GM12878 (cell line): ENCODE data around the gene SMIM1. TPM values are rescaled to one million over a fixed set of nuclear protein-coding genes. Genes with fewer than 3 reads are reported as not detected.
"Not testable (repeated sequence)": the region's sequence is repeated elsewhere in the genome, so short reads cannot be mapped to it uniquely, and the experiment has no call there.

Source experiments
- ATAC-seq: fragments of 200-7000 bp; cut with Tn5 transposase; 3 replicates; pipeline ENCODE4 v1.9.1; 2020; ENCODE audit warnings: mild to moderate bottlenecking, moderate library complexity
- BruUV-seq: library from RNA; stranded (reverse); fragments of 400-500 nt; replicated peaks from 2 replicates; lab custom pipeline; 2021; lab: Mats Ljungman, UMichigan
- CTCF ChIA-PET: fragments of 300-600 bp; sonication (Branson Sonifier 250); formaldehyde crosslinking; extraction: SDS; loops from one replicate; lab custom pipeline; 2021; ENCODE audit warnings: inconsistent platforms; lab: Yijun Ruan, JAX
- POLR2A ChIA-PET: fragments of 350-600 bp; formaldehyde crosslinking; extraction: SDS; loops from one replicate; lab custom pipeline; 2021; ENCODE audit warnings: inconsistent platforms; lab: Charles Lee
- RAD21 ChIA-PET: fragments of 300-600 bp; sonication (Branson Sonifier 250); formaldehyde crosslinking; loops from one replicate; lab custom pipeline; 2023; ENCODE audit warnings: antibody characterized with exemption; ENCODE audit not compliant: unreplicated experiment; lab: Charles Lee
- SMC1A ChIA-PET: fragments of 300-600 bp; sonication (Branson Sonifier 250); formaldehyde crosslinking; loops from one replicate; lab custom pipeline; 2023; ENCODE audit not compliant: unreplicated experiment, uncharacterized antibody; lab: Charles Lee
- DNase-seq: peaks from one replicate; pipeline ENCODE4 v3.0.0-alpha.2; 2011; ENCODE audit warnings: low read depth, low spot score
- FAIRE-seq: peaks from 3 replicates; lab custom pipeline; 2011; peaks lifted over from hg19 to GRCh38; lab: Jason Lieb, UNC
- H2AFZ ChIP-seq: 2 replicates; pipeline ENCODE4 v1.6.0; 2011; ENCODE audit warnings: low read depth, low read length, control low read depth; ENCODE audit not compliant: control insufficient read depth
- H3K27ac ChIP-seq: 2 replicates; pipeline ENCODE4 v1.5.1; 2011; ENCODE audit warnings: control low read depth; ENCODE audit not compliant: control insufficient read depth, insufficient read depth
- H3K27me3 ChIP-seq, 2 experiments: replicated peaks in 1 of 2; 2 replicates each; pipeline versions ENCODE4 v1.6.0 to v1.6.1; 2011; ENCODE audit warnings: low read length in 1 of 2; ENCODE audit not compliant: control insufficient read depth in 2 of 2, insufficient read depth in 2 of 2
- H3K36me3 ChIP-seq, 2 experiments: 2 replicates each; pipeline ENCODE4 v1.5.1; 2011; ENCODE audit warnings: low read length in 1 of 2; ENCODE audit not compliant: control insufficient read depth in 2 of 2, insufficient read depth in 2 of 2
- H3K4me1 ChIP-seq: 2 replicates; pipeline ENCODE4 v1.6.1; 2011; ENCODE audit warnings: mild to moderate bottlenecking, low read length, moderate library complexity, mixed read lengths; ENCODE audit not compliant: control insufficient read depth, insufficient read depth
- H3K4me2 ChIP-seq: 2 replicates; pipeline ENCODE4 v1.6.0; 2011; ENCODE audit warnings: control low read depth; ENCODE audit not compliant: control insufficient read depth, insufficient read depth
- H3K4me3 ChIP-seq: fragments of 200-600 bp; sonication (generic); 2 replicates; pipeline ENCODE4 v1.5.1; 2016
- H3K79me2 ChIP-seq: 2 replicates; pipeline ENCODE4 v1.6.0; 2011; ENCODE audit warnings: low read length; ENCODE audit not compliant: control insufficient read depth, insufficient read depth
- H3K9ac ChIP-seq: 2 replicates; pipeline ENCODE4 v1.8.0; 2011; ENCODE audit warnings: low read length, control low read depth, mixed read lengths; ENCODE audit not compliant: control insufficient read depth, insufficient read depth
- H3K9me3 ChIP-seq: replicated peaks from 3 replicates; pipeline ENCODE4 v1.5.1; 2011; ENCODE audit warnings: mild to moderate bottlenecking, low read length; ENCODE audit not compliant: control insufficient read depth, insufficient read depth
- H4K20me1 ChIP-seq: 2 replicates; pipeline ENCODE4 v1.6.0; 2011; ENCODE audit not compliant: control insufficient read depth, insufficient read depth
- CBX5 ChIP-seq: sonication (generic); IDR thresholded peaks from 2 replicates; pipeline ENCODE4 v1.6.1; 2016; ENCODE audit warnings: low read depth, moderate library complexity, mild to moderate bottlenecking, inconsistent platforms
- GABPA ChIP-seq: IDR thresholded peaks from 2 replicates; pipeline ENCODE4 v1.6.1; 2014; ENCODE audit warnings: antibody characterized with exemption, low read depth, mild to moderate bottlenecking, inconsistent platforms
- MTA3 ChIP-seq: IDR thresholded peaks from 2 replicates; pipeline ENCODE4 v1.6.1; 2012; ENCODE audit warnings: low read length, inconsistent platforms, borderline replicate concordance
- MXI1 ChIP-seq: fragments of 150-350 bp; IDR thresholded peaks from 2 replicates; pipeline ENCODE4 v1.6.1; 2011; ENCODE audit warnings: low read depth, mild to moderate bottlenecking, inconsistent platforms, low read length, improper control_type of control experiment
- WGBS: methylation state at CpG from one replicate; pipeline ENCODE4 v1.1.6; 2016; ENCODE audit warnings: low lambda C conversion rate; ENCODE audit not compliant: insufficient replicate concordance, insufficient coverage; ENCODE audit errors: missing lambda C conversion rate; 5-methylcytosine and 5-hydroxymethylcytosine counted together
- in situ Hi-C: fragments of 300-500 bp; cut with MboI; formaldehyde crosslinking; loops from 9 replicates; pipeline ENCODE4 v1.14.3; 2018; ENCODE audit warnings: mixed read lengths
- intact Hi-C: fragments of 100-400 bp; cut with micrococcal nuclease; formaldehyde crosslinking; loops from one replicate; pipeline ENCODE4 v1.14.2; 2022; ENCODE audit not compliant: unreplicated experiment
- polyA plus RNA-seq, 11 experiments: library from polyadenylated mRNA; depleted of rRNA in 4 of 11; unstranded in 6 of 11; stranded (reverse) in 5 of 11; fragments of >200 nt; fragmentation: Nextera tagmentation in 4 of 11; fragmentation: Illumina TruSeq in 1 of 11; extraction: Ambion mirVana in 4 of 11; extraction: Trizol in 1 of 11; gene quantifications; 1 replicate in 1 of 11; 2 replicates in 10 of 11; pipeline versions ENCODE4 v1.2.1 to v1.2.3, GENCODE V29; 2011 to 2016; ENCODE audit warnings: inconsistent platforms in 2 of 11, missing spikeins in 2 of 11, low read depth in 1 of 11
- total RNA-seq, 4 experiments: library from RNA; depleted of rRNA in 3 of 4; stranded (reverse); fragments of >200 nt in 3 of 4; fragmentation: Illumina TruSeq in 1 of 4; extraction: Trizol in 1 of 4; gene quantifications; 2 replicates each; pipeline versions ENCODE4 v1.2.1 to v1.2.3, GENCODE V29; 2013 to 2021
- TF ChIP-seq, protein P1 (sequence below): fragments of 450-650 bp; formaldehyde crosslinking; IDR thresholded peaks from 2 replicates; pipeline ENCODE4 v1.4.0; 2020; ENCODE audit warnings: mild to moderate bottlenecking, moderate library complexity

SMIM1 gene
- total and polyA plus RNA-seq, 10 of the 15 experiments (the other 5 are each of a cell fraction or from before 2014, with no cell fraction given): 0.30 to 0.37 TPM; not detected in 8

DNA sequence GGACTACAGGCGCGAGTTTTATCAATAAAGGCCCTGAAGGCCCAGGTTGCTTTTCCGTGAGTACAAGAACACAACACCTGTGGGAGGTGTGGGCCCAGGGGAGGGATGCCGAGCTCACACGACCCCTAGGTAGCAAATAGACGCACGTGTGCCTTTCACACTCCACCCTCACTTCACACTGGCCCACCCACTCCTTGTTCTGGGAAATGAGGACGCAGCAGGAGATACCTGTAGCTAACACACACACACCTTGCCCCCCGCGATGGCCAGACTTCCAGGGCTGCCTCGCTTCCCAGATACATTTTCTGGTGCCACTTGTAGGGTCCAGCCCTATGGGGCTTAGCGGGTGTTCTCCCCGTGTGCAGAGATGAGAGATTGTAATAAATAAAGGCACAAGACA lies 24.6 kb upstream of the SMIM1 start (continued):
- TF ChIP-seq, protein P1, sequence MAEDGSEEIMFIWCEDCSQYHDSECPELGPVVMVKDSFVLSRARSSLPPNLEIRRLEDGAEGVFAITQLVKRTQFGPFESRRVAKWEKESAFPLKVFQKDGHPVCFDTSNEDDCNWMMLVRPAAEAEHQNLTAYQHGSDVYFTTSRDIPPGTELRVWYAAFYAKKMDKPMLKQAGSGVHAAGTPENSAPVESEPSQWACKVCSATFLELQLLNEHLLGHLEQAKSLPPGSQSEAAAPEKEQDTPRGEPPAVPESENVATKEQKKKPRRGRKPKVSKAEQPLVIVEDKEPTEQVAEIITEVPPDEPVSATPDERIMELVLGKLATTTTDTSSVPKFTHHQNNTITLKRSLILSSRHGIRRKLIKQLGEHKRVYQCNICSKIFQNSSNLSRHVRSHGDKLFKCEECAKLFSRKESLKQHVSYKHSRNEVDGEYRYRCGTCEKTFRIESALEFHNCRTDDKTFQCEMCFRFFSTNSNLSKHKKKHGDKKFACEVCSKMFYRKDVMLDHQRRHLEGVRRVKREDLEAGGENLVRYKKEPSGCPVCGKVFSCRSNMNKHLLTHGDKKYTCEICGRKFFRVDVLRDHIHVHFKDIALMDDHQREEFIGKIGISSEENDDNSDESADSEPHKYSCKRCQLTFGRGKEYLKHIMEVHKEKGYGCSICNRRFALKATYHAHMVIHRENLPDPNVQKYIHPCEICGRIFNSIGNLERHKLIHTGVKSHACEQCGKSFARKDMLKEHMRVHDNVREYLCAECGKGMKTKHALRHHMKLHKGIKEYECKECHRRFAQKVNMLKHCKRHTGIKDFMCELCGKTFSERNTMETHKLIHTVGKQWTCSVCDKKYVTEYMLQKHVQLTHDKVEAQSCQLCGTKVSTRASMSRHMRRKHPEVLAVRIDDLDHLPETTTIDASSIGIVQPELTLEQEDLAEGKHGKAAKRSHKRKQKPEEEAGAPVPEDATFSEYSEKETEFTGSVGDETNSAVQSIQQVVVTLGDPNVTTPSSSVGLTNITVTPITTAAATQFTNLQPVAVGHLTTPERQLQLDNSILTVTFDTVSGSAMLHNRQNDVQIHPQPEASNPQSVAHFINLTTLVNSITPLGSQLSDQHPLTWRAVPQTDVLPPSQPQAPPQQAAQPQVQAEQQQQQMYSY (CRISPR knock-in tag): no peak
- TF ChIP-seq GABPA (no peak), MXI1 (no peak), CBX5 (no peak), MTA3 (no peak)

DNA sequence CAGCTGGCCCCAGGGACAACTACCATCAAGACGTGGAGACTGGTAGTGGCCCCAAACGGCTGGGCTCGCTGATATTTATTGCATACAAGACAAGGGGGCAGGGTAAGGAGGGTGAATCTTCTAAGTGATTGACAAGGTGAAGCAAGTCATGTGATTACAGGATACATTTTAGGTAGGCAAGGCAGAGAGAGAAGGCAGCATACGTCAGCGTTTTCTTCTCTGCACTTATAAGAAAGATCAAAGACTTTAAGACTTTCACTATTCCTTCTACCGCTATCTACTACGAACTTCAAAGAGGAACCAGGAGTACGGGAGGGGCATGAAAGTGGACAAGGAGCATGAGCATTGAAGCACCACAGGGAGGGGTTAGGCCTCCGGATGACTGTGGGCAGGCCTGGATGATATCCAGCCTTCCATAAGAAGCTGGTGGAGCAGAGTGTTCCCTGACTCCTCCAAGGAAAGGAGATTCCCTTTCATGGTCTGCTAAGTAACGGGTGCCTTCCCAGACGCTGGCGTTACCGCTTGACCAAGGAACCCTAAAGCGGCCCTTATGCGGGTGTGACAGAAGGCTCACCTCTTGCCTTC lies 24.1 kb upstream of the SMIM1 start:
- RAD21 ChIA-PET, H4K20me1 ChIP-seq, H3K79me2 ChIP-seq, DNase-seq, H2AFZ ChIP-seq, H3K27ac ChIP-seq, in situ Hi-C loops, H3K4me2 ChIP-seq, H3K36me3 ChIP-seq, FAIRE-seq, POLR2A ChIA-PET, H3K27me3 ChIP-seq, H3K9me3 ChIP-seq, SMC1A ChIA-PET, ATAC-seq, H3K4me3 ChIP-seq, H3K9ac ChIP-seq, BruUV-seq, intact Hi-C loops: not testable (repeated sequence)
- H3K4me1 ChIP-seq: peaks cover 11% of the 10 kb centered on the region
- CTCF ChIA-PET: interaction anchor here (1.7 kb wide), 1 partner anchor 23 kb away, joined by 4 read pairs; no protein-coding TSS in a partner anchor
- WGBS: 64% methylated on average over 15 of the region's 15 CpGs
